D721Med (cell line): ENCODE measurements around the gene POLA1.
"Not testable (repeated sequence)": the region's sequence is repeated elsewhere in the genome, so short reads cannot be mapped to it uniquely, and the experiment has no call there.

Experiments used
- DNase-seq: peaks from one replicate; pipeline ENCODE4 v3.0.0; 2011; ENCODE audit warnings: low spot score; ENCODE audit not compliant: insufficient read length
- FAIRE-seq: peaks from 2 replicates; lab custom pipeline; 2011; peaks lifted over from hg19 to GRCh38; lab: Jason Lieb, UNC
- CTCF ChIP-seq: IDR thresholded peaks from 2 replicates; pipeline ENCODE4 v1.5.1; 2012; ENCODE audit warnings: mild to moderate bottlenecking, control low read depth; ENCODE audit not compliant: insufficient read depth; ENCODE audit errors: missing control alignments

POLA1 gene

GRCh38 chrX:24858004-24858746 is 164.5 kb downstream of the POLA1 start:
- DNase-seq (no peak), FAIRE-seq (peak; percentile 73)
- TF ChIP-seq CTCF: no peak

- no peak for TF ChIP-seq CTCF
- DNase-seq (no peak), FAIRE-seq (peak; percentile 63)
Measured at GRCh38 chrX:24859211-24859841, 165.6 kb downstream of the POLA1 start.

- no peak for TF ChIP-seq CTCF
- FAIRE-seq: no peak
- DNase-seq: no peak
Measured at GRCh38 chrX:24860140-24860539, 166.4 kb downstream of the POLA1 start.

- DNase-seq: no peak
- FAIRE-seq: no peak
- no peak for TF ChIP-seq CTCF
Measured at GRCh38 chrX:24862343-24862742, 168.6 kb downstream of the POLA1 start.

GRCh38 chrX:24863779-24864178 is 170.1 kb downstream of the POLA1 start:
- FAIRE-seq, DNase-seq: not testable (repeated sequence)

GRCh38 chrX:24870143-24870542 is 176.4 kb downstream of the POLA1 start:
- TF ChIP-seq CTCF: no peak
- FAIRE-seq (no peak), DNase-seq (no peak)

- DNase-seq (no peak), FAIRE-seq (no peak)
- no peak for TF ChIP-seq CTCF
Measured at GRCh38 chrX:24874604-24875247, 181.0 kb downstream of the POLA1 start.
